DND-41 (cell line): Measurements from ENCODE around the gene UBLCP1.
"Not testable (repeated sequence)": the region's sequence is repeated elsewhere in the genome, so short reads cannot be mapped to it uniquely, and the experiment has no call there.

ENCODE experiments used
- ATAC-seq: fragments of 200-7000 bp; cut with Tn5 transposase; 3 replicates; pipeline ENCODE4 v1.9.1; 2021; ENCODE audit warnings: low read depth; ENCODE audit not compliant: insufficient read depth
- DNase-seq: peaks from one replicate; pipeline ENCODE4 v3.0.0-alpha.2; 2020
- H2AFZ ChIP-seq: 2 replicates; pipeline ENCODE4 v1.6.0; 2012; ENCODE audit warnings: low read depth, low read length
- H3K27ac ChIP-seq: 2 replicates; pipeline ENCODE4 v1.5.1; 2012; ENCODE audit warnings: low read length, inconsistent platforms
- H3K27me3 ChIP-seq: fragments of 200-600 bp; sonication (generic); 2 replicates; pipeline ENCODE4 v1.6.0; 2012; ENCODE audit warnings: low read length, mild to moderate bottlenecking, inconsistent platforms; ENCODE audit not compliant: insufficient read depth, poor library complexity
- H3K36me3 ChIP-seq: 2 replicates; pipeline ENCODE4 v1.5.1; 2012; ENCODE audit warnings: low read length, inconsistent platforms; ENCODE audit not compliant: insufficient read depth
- H3K4me1 ChIP-seq: 2 replicates; pipeline ENCODE4 v1.5.1; 2012; ENCODE audit warnings: mild to moderate bottlenecking, low read length; ENCODE audit not compliant: insufficient read depth
- H3K4me2 ChIP-seq: 2 replicates; pipeline ENCODE4 v1.6.0; 2012; ENCODE audit warnings: mild to moderate bottlenecking, moderate library complexity, low read length, inconsistent platforms; ENCODE audit not compliant: insufficient read depth
- H3K4me3 ChIP-seq, 2 experiments: fragments of 200-600 bp in 1 of 2; shearing (Covaris generic) in 1 of 2; 2 replicates each; pipeline ENCODE4 v1.5.1; 2012 to 2016; ENCODE audit warnings: inconsistent platforms in 2 of 2, low read length in 2 of 2, mild to moderate bottlenecking in 2 of 2, low read depth in 1 of 2, moderate library complexity in 1 of 2
- H3K79me2 ChIP-seq: 2 replicates; pipeline ENCODE4 v1.6.0; 2012; ENCODE audit warnings: low read length, inconsistent platforms; ENCODE audit not compliant: insufficient read depth
- H3K9ac ChIP-seq: 2 replicates; pipeline ENCODE4 v1.6.0; 2012; ENCODE audit warnings: low read depth, mild to moderate bottlenecking, inconsistent platforms, low read length, moderate library complexity
- H3K9me3 ChIP-seq: 2 replicates; pipeline ENCODE4 v1.5.1; 2012; ENCODE audit warnings: low read length, moderate library complexity, mild to moderate bottlenecking, inconsistent platforms; ENCODE audit not compliant: insufficient read depth, severe bottlenecking
- H4K20me1 ChIP-seq: 2 replicates; pipeline ENCODE4 v1.6.0; 2012; ENCODE audit warnings: low read length; ENCODE audit not compliant: insufficient read depth
- CTCF ChIP-seq: IDR thresholded peaks from 2 replicates; pipeline ENCODE4 v1.5.1; 2012; ENCODE audit warnings: borderline replicate concordance, low read length, moderate library complexity, mild to moderate bottlenecking; ENCODE audit not compliant: poor library complexity, severe bottlenecking; ENCODE audit errors: extremely low read depth
- EZH2 ChIP-seq: IDR thresholded peaks from 3 replicates; pipeline ENCODE4 v1.6.1; 2012; ENCODE audit warnings: borderline replicate concordance, low read depth, mild to moderate bottlenecking, moderate library complexity, low read length, inconsistent platforms; ENCODE audit not compliant: severe bottlenecking

Gene UBLCP1

GRCh38 chr5:159294921-159295320, 31.8 kb downstream of the UBLCP1 start:
- no peak overlapping the region for H2AFZ ChIP-seq
- ATAC-seq (no peak), DNase-seq (no peak)
- H3K9ac ChIP-seq = no peak overlapping the region
- H3K4me1 ChIP-seq = no peaks in the 10 kb centered on the region
- H3K4me3 ChIP-seq = no peak overlapping the region
- H3K36me3 ChIP-seq = no peaks in the 10 kb centered on the region
- H3K27ac ChIP-seq = no peak overlapping the region
- H3K4me2 ChIP-seq = no peak overlapping the region
- peaks cover 8% of the 10 kb centered on the region for H3K9me3 ChIP-seq
- H3K79me2 ChIP-seq = no peaks in the 10 kb centered on the region
- TF ChIP-seq EZH2 = no peak
- TF ChIP-seq CTCF = no peak
- no peaks in the 10 kb centered on the region for H3K27me3 ChIP-seq
- no peaks in the 10 kb centered on the region for H4K20me1 ChIP-seq

GRCh38 chr5:159297300-159297699, 34.2 kb downstream of the UBLCP1 start:
- ATAC-seq, H3K36me3 ChIP-seq, H3K27me3 ChIP-seq, H2AFZ ChIP-seq, H3K4me1 ChIP-seq, H3K27ac ChIP-seq, H3K4me3 ChIP-seq, H3K9ac ChIP-seq, H3K4me2 ChIP-seq, H3K79me2 ChIP-seq, H4K20me1 ChIP-seq, DNase-seq: not testable (repeated sequence)
- peaks cover 16% of the 10 kb centered on the region for H3K9me3 ChIP-seq

DNA sequence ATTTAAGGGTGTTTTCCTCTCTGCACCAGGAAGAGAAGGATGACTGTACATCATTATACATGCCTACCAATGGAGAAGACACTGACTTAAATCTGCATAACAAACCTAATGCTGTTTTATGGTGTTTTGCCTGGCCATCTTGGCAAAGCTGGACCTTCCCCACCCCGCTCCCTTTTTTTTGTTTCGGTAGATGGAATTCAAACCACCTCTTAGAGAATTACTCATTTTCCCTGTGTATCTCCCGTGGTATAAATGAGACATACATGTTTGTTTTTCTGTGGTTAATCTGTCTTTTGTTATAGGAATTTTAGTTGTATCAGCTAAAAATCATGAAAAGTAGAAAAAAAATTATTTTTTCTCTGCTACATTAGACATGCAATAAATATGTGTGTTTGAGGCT, 38.4 kb downstream of the UBLCP1 start:
- Histone ChIP-seq H4K20me1 (no peaks in the 10 kb centered on the region), H3K79me2 (no peaks in the 10 kb centered on the region), H3K4me3 (no peak overlapping the region), H2AFZ (no peak overlapping the region), H3K4me1 (no peaks in the 10 kb centered on the region), H3K27me3 (peaks cover 7% of the 10 kb centered on the region), H3K9ac (no peak overlapping the region), H3K9me3 (peaks cover 26% of the 10 kb centered on the region), H3K4me2 (no peak overlapping the region), H3K36me3 (no peaks in the 10 kb centered on the region), H3K27ac (no peak overlapping the region)
- TF ChIP-seq CTCF = no peak
- no peak for TF ChIP-seq EZH2
- DNase-seq (no peak), ATAC-seq (no peak)

DNA sequence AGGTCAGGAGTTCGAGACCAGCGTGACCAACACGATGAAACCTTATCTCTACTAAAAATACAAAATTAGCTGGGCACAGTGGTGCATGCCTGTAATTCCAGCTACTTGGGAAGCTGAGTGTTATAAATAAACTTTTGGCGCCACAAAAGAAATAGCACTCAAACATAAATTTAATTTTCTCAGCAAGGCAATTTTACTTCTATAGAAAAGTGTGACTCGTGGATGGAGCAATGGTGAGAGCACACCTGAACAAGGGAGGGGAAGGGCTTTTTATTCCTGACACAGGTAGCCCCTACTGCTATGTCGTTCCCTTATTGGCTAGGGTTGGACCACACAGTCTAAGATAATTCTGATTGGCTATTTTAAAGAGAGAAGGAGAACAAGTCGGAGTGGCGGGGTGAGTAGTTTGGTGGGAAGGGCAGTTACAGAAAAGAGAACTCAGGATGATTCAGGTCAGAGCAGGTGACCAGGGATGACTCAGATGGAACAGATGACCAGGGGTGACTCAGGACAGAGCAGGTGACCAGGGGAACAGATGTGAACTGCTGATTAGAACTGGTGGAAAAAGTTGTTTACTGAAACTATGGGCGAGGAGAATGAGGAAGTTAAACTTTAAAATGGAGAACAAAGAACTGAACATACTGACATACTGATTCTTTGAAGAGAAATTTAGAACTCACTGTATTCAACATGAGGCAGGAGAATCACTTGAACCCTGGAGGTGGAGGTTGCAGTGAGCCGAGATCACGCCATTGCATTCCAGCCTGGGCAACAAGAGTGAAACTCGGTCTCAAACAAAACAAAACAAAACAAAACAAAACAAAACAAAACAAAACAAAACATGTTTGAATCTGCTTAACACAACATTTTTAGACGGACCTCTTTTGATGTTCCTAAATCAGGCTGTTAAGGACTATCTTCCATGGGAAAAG, 39.1 kb downstream of the UBLCP1 start:
- H3K4me3 ChIP-seq, H3K4me2 ChIP-seq, ATAC-seq, H3K79me2 ChIP-seq, H3K36me3 ChIP-seq, H3K9ac ChIP-seq, H3K4me1 ChIP-seq, DNase-seq, H2AFZ ChIP-seq, H4K20me1 ChIP-seq, H3K27ac ChIP-seq, H3K27me3 ChIP-seq: not testable (repeated sequence)
- peaks cover 26% of the 10 kb centered on the region for H3K9me3 ChIP-seq
